CD14-positive monocyte (primary cell): ENCODE data around the gene ENTPD7. TPM values are rescaled to one million over a fixed set of nuclear protein-coding genes. Genes with fewer than 3 reads are reported as not detected.

Source experiments
- DNase-seq, 3 donors: peaks; one replicate each; pipeline ENCODE4 v3.0.0-alpha.2; 2011 to 2022
- H2AFZ ChIP-seq: 2 replicates; pipeline ENCODE4 v1.6.0; 2012; ENCODE audit warnings: mild to moderate bottlenecking, low read depth, low read length, inconsistent platforms; ENCODE audit not compliant: insufficient read depth, poor library complexity, severe bottlenecking
- H3K27ac ChIP-seq, 2 donors: 1 replicate in 1 of 2; 2 replicates in 1 of 2; pipeline ENCODE4 v1.5.1; 2012 to 2013; ENCODE audit warnings: low read length in 2 of 2, control low read depth in 1 of 2, inconsistent platforms in 1 of 2, low read depth in 1 of 2, mild to moderate bottlenecking in 1 of 2
- H3K27me3 ChIP-seq, 2 donors: one replicate each; pipeline versions ENCODE4 v1.6.0 to v1.6.1; 2011 to 2013; ENCODE audit warnings: low read length in 2 of 2; ENCODE audit not compliant: control insufficient read depth in 2 of 2, insufficient read depth in 2 of 2
- H3K36me3 ChIP-seq, 2 donors: replicated peaks in 1 of 2; 1 replicate in 1 of 2; 2 replicates in 1 of 2; pipeline versions ENCODE4 v1.5.1 to v1.6.1; 2012 to 2013; ENCODE audit warnings: low read length in 2 of 2, control low read depth in 1 of 2, inconsistent platforms in 1 of 2, mild to moderate bottlenecking in 1 of 2; ENCODE audit not compliant: insufficient read depth in 2 of 2, control insufficient read depth in 1 of 2
- H3K4me1 ChIP-seq, 2 donors: 1 replicate in 1 of 2; 2 replicates in 1 of 2; pipeline versions ENCODE4 v1.5.1 to v1.6.1; 2012 to 2013; ENCODE audit warnings: low read length in 2 of 2, control low read depth in 1 of 2, inconsistent platforms in 1 of 2, mild to moderate bottlenecking in 1 of 2, moderate library complexity in 1 of 2; ENCODE audit not compliant: insufficient read depth in 2 of 2, control insufficient read depth in 1 of 2
- H3K4me2 ChIP-seq: replicated peaks from 2 replicates; pipeline ENCODE3; 2012; ENCODE audit warnings: low read length, moderate library complexity, mild to moderate bottlenecking; ENCODE audit not compliant: poor library complexity, severe bottlenecking; ENCODE audit errors: extremely low read depth
- H3K4me3 ChIP-seq, 3 experiments: fragments of 200-600 bp in 1 of 3; sonication (generic) in 1 of 3; replicated peaks in 1 of 3; 1 replicate in 2 of 3; 2 replicates in 1 of 3; pipeline ENCODE4 v1.5.1; 2011 to 2013; ENCODE audit warnings: low read length in 3 of 3, mild to moderate bottlenecking in 3 of 3, control low read depth in 2 of 3, low read depth in 2 of 3, inconsistent platforms in 1 of 3, moderate library complexity in 1 of 3
- H3K79me2 ChIP-seq: 2 replicates; pipeline ENCODE4 v1.6.0; 2012; ENCODE audit warnings: mild to moderate bottlenecking, control low read depth, inconsistent platforms, low read length, moderate library complexity; ENCODE audit not compliant: insufficient read depth
- H3K9ac ChIP-seq: 2 replicates; pipeline ENCODE4 v1.6.0; 2017; ENCODE audit warnings: low read length, mild to moderate bottlenecking; ENCODE audit not compliant: insufficient read depth, poor library complexity, severe bottlenecking
- H3K9me3 ChIP-seq, 2 donors: replicated peaks in 1 of 2; 1 replicate in 1 of 2; 2 replicates in 1 of 2; pipeline versions ENCODE4 v1.5.1 to v1.6.1; 2012 to 2013; ENCODE audit warnings: low read length in 2 of 2, control low read depth in 1 of 2; ENCODE audit not compliant: control insufficient read depth in 1 of 2, insufficient read depth in 1 of 2
- H4K20me1 ChIP-seq: 2 replicates; pipeline ENCODE4 v1.6.0; 2012; ENCODE audit warnings: mild to moderate bottlenecking, low read length, control low read depth, moderate library complexity; ENCODE audit not compliant: insufficient read depth
- H3K27ac Mint-ChIP-seq, 7 donors: one replicate each; pipeline ENCODE4 v1.8.0; 2020; ENCODE audit warnings: mild to moderate bottlenecking in 7 of 7, mixed read lengths in 7 of 7, moderate library complexity in 6 of 7, inconsistent platforms in 2 of 7
- H3K27me3 Mint-ChIP-seq, 3 donors: one replicate each; pipeline ENCODE4 v1.8.0; 2021 to 2022; ENCODE audit warnings: low read depth in 3 of 3, mild to moderate bottlenecking in 3 of 3, mixed read lengths in 3 of 3, moderate library complexity in 3 of 3, inconsistent platforms in 1 of 3
- H3K36me3 Mint-ChIP-seq, 2 donors: one replicate each; pipeline ENCODE4 v1.8.0; 2020; ENCODE audit warnings: mixed read lengths in 2 of 2, inconsistent platforms in 1 of 2, mild to moderate bottlenecking in 1 of 2
- H3K4me1 Mint-ChIP-seq: one replicate; pipeline ENCODE4 v1.8.0; 2020; ENCODE audit warnings: mild to moderate bottlenecking, mixed read lengths
- H3K4me3 Mint-ChIP-seq, 2 donors: one replicate each; pipeline ENCODE4 v1.8.0; 2020; ENCODE audit warnings: mild to moderate bottlenecking in 2 of 2, mixed read lengths in 2 of 2, moderate library complexity in 1 of 2
- H3K9me3 Mint-ChIP-seq, 7 donors: one replicate each; pipeline ENCODE4 v1.8.0; 2020 to 2022; ENCODE audit warnings: mixed read lengths in 7 of 7, mild to moderate bottlenecking in 6 of 7, moderate library complexity in 6 of 7, inconsistent platforms in 2 of 7
- CTCF ChIP-seq: fragments of 200-600 bp; IDR thresholded peaks from one replicate; pipeline ENCODE4 v1.8.0; 2022; ENCODE audit warnings: antibody characterized with exemption, mild to moderate bottlenecking
- WGBS: methylation state at CpG from one replicate; pipeline ENCODE4 v1.1.5; 2013; ENCODE audit warnings: missing lambda C conversion rate; ENCODE audit not compliant: insufficient coverage; 5-methylcytosine and 5-hydroxymethylcytosine counted together
- intact Hi-C, 2 donors: fragments of 100-400 bp; cut with micrococcal nuclease; formaldehyde crosslinking; loops; one replicate each; pipeline versions ENCODE4 v1.15.0 to v1.15.1; 2023
- polyA plus RNA-seq, 3 donors: library from polyadenylated mRNA; depleted of rRNA in 1 of 3; unstranded in 2 of 3; stranded (reverse) in 1 of 3; fragments of 300-500 nt in 2 of 3; fragments of >200 nt in 1 of 3; fragmentation: Illumina TruSeq in 2 of 3; gene quantifications; 1 replicate in 2 of 3; 2 replicates in 1 of 3; pipeline ENCODE4 v1.2.3, GENCODE V29; 2012 to 2021

Gene ENTPD7
- polyA plus RNA-seq, 3 donors = 1.2 to 2.9 (median 2.2) TPM

GRCh38 chr10:99731306-99732032, 72.2 kb downstream of the ENTPD7 start:
- Mint-ChIP-seq H3K36me3 (peaks cover 28 to 39% of the 10 kb centered on the region in 2 donors), H3K27ac (peak overlapping the region; percentile 91 to 99 (median 99)), H3K4me1 (peaks cover 18% of the 10 kb centered on the region), H3K4me3 (peak overlapping the region; percentile 99 to 100), H3K27me3 (peaks cover 0 to 3% (median 0%) of the 10 kb centered on the region in 3 donors), H3K9me3 (no peaks in the 10 kb centered on the region)
- Histone ChIP-seq H4K20me1 (no peaks in the 10 kb centered on the region), H3K4me3 (peak overlapping the region; percentile 85 to 97 (median 92)), H3K27ac (peak overlapping the region; percentile 88 to 90), H3K79me2 (peaks cover 47% of the 10 kb centered on the region), H3K27me3 (no peaks in the 10 kb centered on the region), H3K36me3 (peaks cover 27 to 41% of the 10 kb centered on the region in 2 donors), H3K9me3 (no peaks in the 10 kb centered on the region), H3K4me1 (peaks cover 20 to 30% of the 10 kb centered on the region in 2 donors), H3K9ac (peak overlapping the region; percentile 85), H3K4me2 (peak overlapping the region; percentile 86), H2AFZ (peak overlapping the region; percentile 90)
- TF ChIP-seq CTCF = no peak
- 0% methylated on average over 7 of the region's 16 CpGs for WGBS
- intact Hi-C loops = no loop called here
- DNase-seq = peak in 2 of 3 donors; percentile 43 to 50

GRCh38 chr10:99732033-99732842, 72.9 kb downstream of the ENTPD7 start, which contains the start of the genes COX15 and CUTC:
Gene COX15, minus strand, starts transcription at chr10:99732127. Its CDS starts 78 bp downstream, at chr10:99732049.
Gene CUTC, plus strand, starts transcription at chr10:99732234. Its CDS starts 115 bp downstream, at chr10:99732349.
- H3K27me3 Mint-ChIP-seq = peaks cover 0 to 3% (median 0%) of the 10 kb centered on the region in 3 donors
- under 1% methylated on average over 73 of the region's 73 CpGs for WGBS
- intact Hi-C loops = no loop called here

More at GRCh38 chr10:99732033-99732842, 72.9 kb downstream of the ENTPD7 start, which contains the start of the genes COX15 and CUTC:
- H3K4me3 Mint-ChIP-seq = peak within 1 kb of the TSS; percentile 99 to 100
- H3K4me1 Mint-ChIP-seq = peaks cover 18% of the 10 kb centered on the region
- no peaks in the 10 kb centered on the region for H3K27me3 ChIP-seq
- H3K4me1 ChIP-seq = peaks cover 20 to 30% of the 10 kb centered on the region in 2 donors
- peak within 1 kb of the TSS; percentile 85 to 97 (median 92) for H3K4me3 ChIP-seq
- H4K20me1 ChIP-seq = no peaks in the 10 kb centered on the region
- H2AFZ ChIP-seq = peak within 1 kb of the TSS; percentile 90
- H3K9me3 Mint-ChIP-seq = no peaks in the 10 kb centered on the region
- H3K9me3 ChIP-seq = no peaks in the 10 kb centered on the region
- H3K36me3 ChIP-seq = peaks cover 26 to 41% of the 10 kb centered on the region in 2 donors
- peak within 1 kb of the TSS; percentile 86 for H3K4me2 ChIP-seq
- peak within 1 kb of the TSS; percentile 88 to 90 for H3K27ac ChIP-seq
- DNase-seq = peak; percentile 94 to 96 (median 96)
- peaks cover 47% of the 10 kb centered on the region for H3K79me2 ChIP-seq
- peak within 1 kb of the TSS; percentile 91 to 99 (median 99) for H3K27ac Mint-ChIP-seq
- H3K36me3 Mint-ChIP-seq = peaks cover 28 to 39% of the 10 kb centered on the region in 2 donors
- TF ChIP-seq CTCF = peak; percentile 24
- H3K9ac ChIP-seq = peak within 1 kb of the TSS; percentile 85
